CMK (cell line): ENCODE measurements around the gene SPTBN4.
"Not testable (repeated sequence)": the region's sequence is repeated elsewhere in the genome, so short reads cannot be mapped to it uniquely, and the experiment has no call there.

Experiments
- DNase-seq: peaks from one replicate; pipeline ENCODE4 v3.0.0-alpha.2; 2010; ENCODE audit warnings: low read depth

SPTBN4 gene

GRCh38 chr19:40530091-40530901 lies 63.5 kb downstream of the SPTBN4 start:
- no peak for DNase-seq

GRCh38 chr19:40533508-40533907 lies 66.7 kb downstream of the SPTBN4 start:
- DNase-seq, result no peak

- DNase-seq, result no peak
These were observed 67.3 kb downstream of the SPTBN4 start for GRCh38 chr19:40534148-40534547.

GRCh38 chr19:40539070-40539469 lies 72.3 kb downstream of the SPTBN4 start:
- no peak for DNase-seq

GRCh38 chr19:40542202-40542859 lies 75.5 kb downstream of the SPTBN4 start:
- DNase-seq, result no peak

GRCh38 chr19:40543029-40543597 lies 76.3 kb downstream of the SPTBN4 start:
- no peak for DNase-seq

GRCh38 chr19:40546153-40546841 lies 79.5 kb downstream of the SPTBN4 start:
- DNase-seq, result not testable (repeated sequence)

- not testable (repeated sequence) for DNase-seq
These were observed 80.4 kb downstream of the SPTBN4 start for GRCh38 chr19:40547190-40547589.

- DNase-seq, result no peak
These were observed 81.0 kb downstream of the SPTBN4 start for GRCh38 chr19:40547836-40548235.

- DNase-seq, result no peak
These were observed 82.4 kb downstream of the SPTBN4 start for GRCh38 chr19:40549007-40549708.

GRCh38 chr19:40550951-40551350 lies 84.2 kb downstream of the SPTBN4 start:
- DNase-seq, result no peak

- no peak for DNase-seq
These were observed 86.0 kb downstream of the SPTBN4 start for GRCh38 chr19:40552848-40553247.

GRCh38 chr19:40553885-40554857 lies 87.4 kb downstream of the SPTBN4 start:
- DNase-seq, result no peak

- no peak for DNase-seq
These were observed 89.3 kb downstream of the SPTBN4 start for GRCh38 chr19:40555978-40556689.

GRCh38 chr19:40556953-40557530 lies 90.2 kb downstream of the SPTBN4 start:
- DNase-seq, result no peak

- DNase-seq, result no peak
These were observed 92.6 kb downstream of the SPTBN4 start for GRCh38 chr19:40559394-40559793.

GRCh38 chr19:40560092-40560507 lies 93.3 kb downstream of the SPTBN4 start:
- DNase-seq, result no peak

- no peak for DNase-seq
These were observed 95.1 kb downstream of the SPTBN4 start for GRCh38 chr19:40561947-40562346.

- DNase-seq, result not testable (repeated sequence)
These were observed 97.7 kb downstream of the SPTBN4 start for GRCh38 chr19:40564535-40564934.

GRCh38 chr19:40565355-40565754 lies 98.6 kb downstream of the SPTBN4 start:
- DNase-seq, result no peak
